ENCODE measurements around the gene MGARP.

The MGARP gene

DNA sequence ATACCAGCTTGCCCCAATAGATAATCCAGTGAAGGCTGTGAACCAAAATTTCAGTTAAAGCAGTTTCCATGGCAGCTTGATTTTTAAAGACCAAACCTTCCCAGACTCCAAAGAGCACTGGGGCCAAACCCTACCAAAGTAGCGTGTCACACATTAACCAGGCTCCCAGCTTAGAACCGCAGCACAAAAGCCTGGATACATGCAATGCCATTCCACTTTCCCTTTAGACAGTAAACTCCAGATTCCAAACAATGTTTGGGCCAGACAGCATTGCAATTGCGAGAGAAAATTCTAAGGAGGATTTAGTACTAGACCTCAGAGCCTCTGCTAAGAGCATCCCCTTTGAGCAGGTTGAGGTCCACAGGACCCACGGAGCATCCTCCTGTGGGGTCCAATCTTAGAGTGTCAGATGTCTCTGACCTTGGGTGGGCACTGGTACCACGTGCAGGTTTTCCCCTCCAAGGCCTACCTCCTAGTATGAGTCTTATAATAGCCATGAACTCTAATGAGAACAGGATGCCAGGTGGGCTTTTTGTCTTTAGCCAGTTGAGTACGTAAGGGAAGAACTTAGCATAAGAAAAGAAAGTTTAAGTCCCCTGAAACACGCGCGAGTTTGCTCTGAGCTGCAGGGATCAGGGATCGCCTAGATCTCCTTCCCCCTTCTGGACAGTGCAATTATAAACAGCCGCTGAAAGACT, 38.8 kb downstream of the MGARP start:
- Histone ChIP-seq H3K27ac (ENCODE audit: low read length) (no peak overlapping the region), H3K4me2 (ENCODE audit: insufficient read depth, low read length) (no peak overlapping the region), H3K9ac (ENCODE audit: low read depth, low read length) (no peak overlapping the region), H3K4me3 (ENCODE audit: low read depth in 1 of 2, low read length in 2 of 2) (no peak overlapping the region), H3K27me3 (ENCODE audit: insufficient read depth, low read length, poor library complexity) (no peaks in the 10 kb centered on the region), H3K4me1 (ENCODE audit: insufficient read depth, low read length) (no peaks in the 10 kb centered on the region), H4K20me1 (ENCODE audit: insufficient read depth, low read length) (no peaks in the 10 kb centered on the region), H3K79me2 (ENCODE audit: insufficient read depth, low read length) (no peaks in the 10 kb centered on the region), H3K9me3 (ENCODE audit: insufficient read depth, low read length, severe bottlenecking) (no peaks in the 10 kb centered on the region), H2AFZ (ENCODE audit: low read depth, low read length) (no peak overlapping the region), H3K36me3 (ENCODE audit: insufficient read depth, low read length) (no peaks in the 10 kb centered on the region)
- no peak for ATAC-seq (ENCODE audit: insufficient read depth, low read depth)
- TF ChIP-seq EZH2 (IDR thresholded peaks at IDR 0.05; ENCODE audit: borderline replicate concordance, low read depth, low read length, severe bottlenecking), result no peak
- TF ChIP-seq, protein P1, sequence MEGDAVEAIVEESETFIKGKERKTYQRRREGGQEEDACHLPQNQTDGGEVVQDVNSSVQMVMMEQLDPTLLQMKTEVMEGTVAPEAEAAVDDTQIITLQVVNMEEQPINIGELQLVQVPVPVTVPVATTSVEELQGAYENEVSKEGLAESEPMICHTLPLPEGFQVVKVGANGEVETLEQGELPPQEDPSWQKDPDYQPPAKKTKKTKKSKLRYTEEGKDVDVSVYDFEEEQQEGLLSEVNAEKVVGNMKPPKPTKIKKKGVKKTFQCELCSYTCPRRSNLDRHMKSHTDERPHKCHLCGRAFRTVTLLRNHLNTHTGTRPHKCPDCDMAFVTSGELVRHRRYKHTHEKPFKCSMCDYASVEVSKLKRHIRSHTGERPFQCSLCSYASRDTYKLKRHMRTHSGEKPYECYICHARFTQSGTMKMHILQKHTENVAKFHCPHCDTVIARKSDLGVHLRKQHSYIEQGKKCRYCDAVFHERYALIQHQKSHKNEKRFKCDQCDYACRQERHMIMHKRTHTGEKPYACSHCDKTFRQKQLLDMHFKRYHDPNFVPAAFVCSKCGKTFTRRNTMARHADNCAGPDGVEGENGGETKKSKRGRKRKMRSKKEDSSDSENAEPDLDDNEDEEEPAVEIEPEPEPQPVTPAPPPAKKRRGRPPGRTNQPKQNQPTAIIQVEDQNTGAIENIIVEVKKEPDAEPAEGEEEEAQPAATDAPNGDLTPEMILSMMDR (IDR thresholded peaks at IDR 0.05; ENCODE audit: borderline replicate concordance, extremely low read depth, low read length, poor library complexity, severe bottlenecking), result no peak
- DNase-seq, result no peak

DNA sequence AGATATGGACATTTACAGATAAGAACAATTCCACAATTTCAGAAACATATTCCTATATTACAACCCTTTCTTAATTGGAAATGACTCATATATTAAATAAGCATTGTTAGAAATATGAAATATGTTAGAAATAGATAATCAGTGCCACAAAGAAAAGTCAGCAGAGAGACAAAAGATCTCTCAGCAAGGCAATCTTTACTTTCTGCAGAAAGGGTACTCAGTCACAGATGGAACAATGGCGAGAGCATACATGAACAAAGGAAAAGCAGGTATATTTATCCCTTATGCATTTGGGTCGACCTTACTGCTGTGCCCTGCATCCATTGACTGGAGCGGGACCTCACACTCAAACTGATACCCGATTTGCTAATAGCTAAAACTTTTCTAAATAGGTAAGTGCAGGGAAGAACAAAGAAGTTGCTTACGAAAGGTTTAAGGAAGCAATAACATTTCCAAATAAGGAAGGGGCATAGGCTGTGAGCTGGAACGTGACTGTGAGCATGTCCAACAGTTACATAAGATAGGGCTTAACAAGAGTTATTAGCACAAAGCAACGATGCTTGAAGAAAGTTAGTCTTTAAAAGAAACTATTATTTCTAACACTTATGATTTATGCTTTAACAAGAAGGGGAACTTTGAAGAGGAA, 40.8 kb downstream of the MGARP start:
- DNase-seq, result no peak

DNA sequence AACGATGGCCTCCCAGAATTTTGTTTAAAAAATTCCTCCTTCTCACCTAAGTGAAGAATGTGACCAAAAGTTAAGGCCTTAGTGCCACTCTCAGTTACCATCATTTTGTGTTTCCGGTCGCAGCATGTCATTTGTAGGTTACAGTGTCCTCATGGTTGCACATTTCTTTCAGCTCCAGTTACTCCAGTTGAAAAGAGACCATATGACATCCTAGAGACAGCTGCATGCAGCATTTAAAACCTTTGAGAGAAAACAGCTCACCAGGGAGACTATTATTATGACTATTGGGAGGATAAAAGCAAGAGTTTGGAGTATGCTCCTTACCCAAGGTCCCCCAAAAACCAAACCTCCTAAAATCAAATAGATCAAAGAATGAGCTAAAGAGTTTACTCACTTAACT, 45.8 kb downstream of the MGARP start:
- no peaks in the 10 kb centered on the region for H3K9me3 ChIP-seq (ENCODE audit: insufficient read depth, low read length, severe bottlenecking)
- no peak overlapping the region for H3K9ac ChIP-seq (ENCODE audit: low read depth, low read length)
- H3K36me3 ChIP-seq (ENCODE audit: insufficient read depth, low read length), result no peaks in the 10 kb centered on the region
- TF ChIP-seq EZH2 (IDR thresholded peaks at IDR 0.05; ENCODE audit: borderline replicate concordance, low read depth, low read length, severe bottlenecking), result no peak
- TF ChIP-seq, protein P1 (IDR thresholded peaks at IDR 0.05; ENCODE audit: borderline replicate concordance, extremely low read depth, low read length, poor library complexity, severe bottlenecking), result no peak
- no peak for ATAC-seq (ENCODE audit: insufficient read depth, low read depth)
- H3K27me3 ChIP-seq (ENCODE audit: insufficient read depth, low read length, poor library complexity), result no peaks in the 10 kb centered on the region
- no peak overlapping the region for H3K27ac ChIP-seq (ENCODE audit: low read length)
- no peaks in the 10 kb centered on the region for H4K20me1 ChIP-seq (ENCODE audit: insufficient read depth, low read length)
- H2AFZ ChIP-seq (ENCODE audit: low read depth, low read length), result no peak overlapping the region; the same call in 1 of the 2 replicates
- no peaks in the 10 kb centered on the region for H3K79me2 ChIP-seq (ENCODE audit: insufficient read depth, low read length)
- no peak for DNase-seq
- H3K4me1 ChIP-seq (ENCODE audit: insufficient read depth, low read length), result no peaks in the 10 kb centered on the region
- H3K4me3 ChIP-seq (ENCODE audit: low read depth in 1 of 2, low read length in 2 of 2), result no peak overlapping the region
- no peak overlapping the region for H3K4me2 ChIP-seq (ENCODE audit: insufficient read depth, low read length)

More for the DNA sequence above, 40.8 kb downstream of the MGARP start:
- H3K4me3 ChIP-seq (ENCODE audit: low read depth in 1 of 2, low read length in 2 of 2), result no peak overlapping the region
- no peaks in the 10 kb centered on the region for H3K9me3 ChIP-seq (ENCODE audit: insufficient read depth, low read length, severe bottlenecking)
- no peak for ATAC-seq (ENCODE audit: insufficient read depth, low read depth)
- H4K20me1 ChIP-seq (ENCODE audit: insufficient read depth, low read length), result no peaks in the 10 kb centered on the region
- no peak overlapping the region for H3K27ac ChIP-seq (ENCODE audit: low read length)
- H3K79me2 ChIP-seq (ENCODE audit: insufficient read depth, low read length), result no peaks in the 10 kb centered on the region
- H3K27me3 ChIP-seq (ENCODE audit: insufficient read depth, low read length, poor library complexity), result no peaks in the 10 kb centered on the region
- H2AFZ ChIP-seq (ENCODE audit: low read depth, low read length), result no peak overlapping the region
- H3K4me2 ChIP-seq (ENCODE audit: insufficient read depth, low read length), result no peak overlapping the region
- TF ChIP-seq, protein P1 (IDR thresholded peaks at IDR 0.05; ENCODE audit: borderline replicate concordance, extremely low read depth, low read length, poor library complexity, severe bottlenecking), result no peak
- no peak for TF ChIP-seq EZH2 (IDR thresholded peaks at IDR 0.05; ENCODE audit: borderline replicate concordance, low read depth, low read length, severe bottlenecking)
- no peak overlapping the region for H3K9ac ChIP-seq (ENCODE audit: low read depth, low read length)
- H3K36me3 ChIP-seq (ENCODE audit: insufficient read depth, low read length), result no peaks in the 10 kb centered on the region
- no peaks in the 10 kb centered on the region for H3K4me1 ChIP-seq (ENCODE audit: insufficient read depth, low read length)
